ENCODE measurements around the gene TPM1. TPM values are rescaled to one million over a fixed set of nuclear protein-coding genes. Genes with fewer than 3 reads are reported as not detected.

The TPM1 gene
- total and polyA plus RNA-seq, 9 of the 15 experiments (the other 6 are each of a cell fraction or from before 2014, with no cell fraction given), result 8.1 to 53.9 (median 43.1) TPM

- TF ChIP-seq IFI16 (CRISPR knock-in tag; IDR thresholded peaks at IDR 0.05) (no peak), HMG20B (CRISPR knock-in tag; IDR thresholded peaks at IDR 0.05) (no peak)
Observed at GRCh38 chr15:63045879-63046278, 3.3 kb downstream of the TPM1 start (continued).

- no peaks in the 10 kb centered on the region for H3K9me1 ChIP-seq (ENCODE audit: control insufficient read depth, insufficient read depth, low read length)
- TF ChIP-seq POLR3G (IDR thresholded peaks at IDR 0.05; ENCODE audit: extremely low read depth, insufficient read length, insufficient replicate concordance), result no peak
- no peak for TF ChIP-seq IFI16 (CRISPR knock-in tag; IDR thresholded peaks at IDR 0.05)
- TF ChIP-seq CHD4 (IDR thresholded peaks at IDR 0.05; ENCODE audit: insufficient read depth, insufficient replicate concordance, low read depth, low read length, poor library complexity, severe bottlenecking), result no peak
- H3K4me2 ChIP-seq (ENCODE audit: insufficient read depth, low read length), result peak overlapping the region; percentile 85
- no peak for FAIRE-seq
- peak overlapping the region; percentile 84 for H2AFZ ChIP-seq (ENCODE audit: low read depth, low read length)
- 58% methylated on average over 8 of the region's 8 CpGs for WGBS (ENCODE audit: insufficient coverage, low coverage, missing lambda C conversion rate)
- in situ Hi-C loops (cut with MboI) (loop anchor here (5.0 kb wide), 1 partner anchor 35 kb away; no protein-coding TSS in a partner anchor), intact Hi-C loops (cut with micrococcal nuclease) (loop anchor here (5.0 kb wide), 3 partner anchors 200 to 360 kb away; no protein-coding TSS in a partner anchor)
- DNase-seq (ENCODE audit: extremely low read depth in 1 of 4, low spot score in 3 of 4), result no peak
- H4K20me1 ChIP-seq (replicated peaks; ENCODE audit: control insufficient read depth, insufficient read depth, low read length), result no peaks in the 10 kb centered on the region
- H3K9me3 ChIP-seq (replicated peaks; ENCODE audit: control insufficient read depth, insufficient read depth, low read depth, low read length), result no peaks in the 10 kb centered on the region
- H3K4me1 ChIP-seq (replicated peaks in 1 of 2; ENCODE audit: control insufficient read depth in 2 of 2, insufficient read depth in 2 of 2, low read length in 2 of 2), result peaks cover 27 to 29% of the 10 kb centered on the region in 2 experiments; a peak in 4 of 5 replicates
- H3K27ac ChIP-seq (ENCODE audit: extremely low read depth, low read depth, low read length), result no peak overlapping the region
- POLR2A ChIA-PET, result interaction anchor here (0.6 to 2.3 kb wide), 11 partner anchors 13 to 396 kb away, joined by 3 to 6 read pairs (median 3); no protein-coding TSS in a partner anchor
- no peaks in the 10 kb centered on the region for H3K36me3 ChIP-seq (ENCODE audit: control insufficient read depth, insufficient read depth, low read length)
- CTCF ChIA-PET (ENCODE audit: low intra/inter-chr PET ratio), result interaction anchor here (0.7 to 3.9 kb wide), 2 partner anchors 46 to 1104 kb away, joined by 3 to 56 read pairs; no protein-coding TSS in a partner anchor
- H3K9ac ChIP-seq (ENCODE audit: insufficient read depth in 1 of 2, low read depth in 2 of 2, low read length in 2 of 2), result peak overlapping the region in 1 of 2 experiments; percentile 75; a peak in 2 of 4 replicates
- peaks cover 36% of the 10 kb centered on the region for H3K79me2 ChIP-seq (ENCODE audit: control insufficient read depth, insufficient read depth, low read length)
- peaks cover 27 to 38% of the 10 kb centered on the region in 2 experiments for H3K27me3 ChIP-seq (ENCODE audit: control insufficient read depth in 2 of 2, insufficient read depth in 2 of 2, low read length in 2 of 2)
- peak overlapping the region; percentile 82; the same call in 1 of the 2 replicates for H3K4me3 ChIP-seq
- ATAC-seq, result no peak
- BruUV-seq (replicated peaks), result no TSS peak
Observed at GRCh38 chr15:63046917-63047760, 4.6 kb downstream of the TPM1 start.
